Measurements from ENCODE around the gene MEF2D.

MEF2D gene

GRCh38 chr1:156523801-156524480 lies 23.4 kb upstream of the MEF2D start:
- no peak for DNase-seq

- no peak for DNase-seq
Measured at GRCh38 chr1:156522443-156522970, 21.9 kb upstream of the MEF2D start.

GRCh38 chr1:156517748-156518147 lies 17.2 kb upstream of the MEF2D start:
- DNase-seq = no peak

GRCh38 chr1:156516821-156517220 lies 16.2 kb upstream of the MEF2D start:
- DNase-seq = no peak

GRCh38 chr1:156515956-156516355 lies 15.4 kb upstream of the MEF2D start:
- DNase-seq = no peak

- no peak for DNase-seq
Measured at GRCh38 chr1:156513185-156513584, 12.6 kb upstream of the MEF2D start.

GRCh38 chr1:156511644-156512043 lies 11.1 kb upstream of the MEF2D start:
- DNase-seq = no peak

GRCh38 chr1:156510709-156511108 lies 10.1 kb upstream of the MEF2D start:
- DNase-seq = no peak

- no peak for DNase-seq
Measured at GRCh38 chr1:156509424-156510034, 9.0 kb upstream of the MEF2D start.

- DNase-seq = no peak
Measured at GRCh38 chr1:156508955-156509234, 8.3 kb upstream of the MEF2D start.

- DNase-seq = no peak
Measured at GRCh38 chr1:156508205-156508954, 7.8 kb upstream of the MEF2D start.

GRCh38 chr1:156506450-156506849 lies 5.9 kb upstream of the MEF2D start:
- DNase-seq = no peak

GRCh38 chr1:156505679-156506298 lies 5.2 kb upstream of the MEF2D start:
- DNase-seq = no peak

- DNase-seq = peak; percentile 99
Measured at GRCh38 chr1:156504821-156505678, 4.5 kb upstream of the MEF2D start.

- no peak for DNase-seq
Measured at GRCh38 chr1:156504438-156504813, 3.9 kb upstream of the MEF2D start.

- no peak for DNase-seq
Measured at GRCh38 chr1:156503698-156504437, 3.3 kb upstream of the MEF2D start.

GRCh38 chr1:156502894-156503697 lies 2.5 kb upstream of the MEF2D start:
- no peak for DNase-seq

GRCh38 chr1:156502391-156502893 lies 1.9 kb upstream of the MEF2D start:
- DNase-seq = no peak

GRCh38 chr1:156500793-156501506 lies 375 bp upstream of the MEF2D start:
- DNase-seq = peak; percentile 92
